NOMO-1 treated with dmso at 0.1 percent for 144 hours (cell line): Measurements from ENCODE around the gene TANC1.

ENCODE experiments used
- DNase-seq: peaks from one replicate; lab custom pipeline; 2025; ENCODE audit not compliant: unreplicated experiment; lab: John Stamatoyannopoulos, UW

TANC1 gene

GRCh38 chr2:159243529-159243928 lies 275.1 kb downstream of the TANC1 start:
- no peak for DNase-seq

- DNase-seq = no peak
Measured at GRCh38 chr2:159246325-159246988, 278.0 kb downstream of the TANC1 start.

- peak; percentile 61 for DNase-seq
Measured at GRCh38 chr2:159249990-159250715, 281.7 kb downstream of the TANC1 start.

- DNase-seq = no peak
Measured at GRCh38 chr2:159251296-159252173, 283.1 kb downstream of the TANC1 start.

- no peak for DNase-seq
Measured at GRCh38 chr2:159252905-159253304, 284.5 kb downstream of the TANC1 start.

GRCh38 chr2:159256159-159256558 lies 287.7 kb downstream of the TANC1 start:
- DNase-seq = no peak

- no peak for DNase-seq
Measured at GRCh38 chr2:159262226-159262625, 293.8 kb downstream of the TANC1 start.

GRCh38 chr2:159262904-159263303 lies 294.5 kb downstream of the TANC1 start:
- DNase-seq = no peak

GRCh38 chr2:159265171-159265576 lies 296.7 kb downstream of the TANC1 start:
- no peak for DNase-seq

- no peak for DNase-seq
Measured at GRCh38 chr2:159266554-159266953, 298.1 kb downstream of the TANC1 start.

- DNase-seq = no peak
Measured at GRCh38 chr2:159267921-159268320, 299.5 kb downstream of the TANC1 start.

- DNase-seq = no peak
Measured at GRCh38 chr2:159270744-159271379, 302.4 kb downstream of the TANC1 start.

GRCh38 chr2:159272156-159272555 lies 303.7 kb downstream of the TANC1 start:
- DNase-seq = no peak

- no peak for DNase-seq
Measured at GRCh38 chr2:159275111-159275510, 306.7 kb downstream of the TANC1 start.

- no peak for DNase-seq
Measured at GRCh38 chr2:159279700-159280099, 311.3 kb downstream of the TANC1 start.

- no peak for DNase-seq
Measured at GRCh38 chr2:159281002-159281401, 312.6 kb downstream of the TANC1 start.
